ENCODE measurements around the gene TTYH3. TPM values are rescaled to one million over a fixed set of nuclear protein-coding genes. Genes with fewer than 3 reads are reported as not detected.

TTYH3 gene
- total RNA-seq, 1 experiment from 2014 or later = 122 TPM

DNA sequence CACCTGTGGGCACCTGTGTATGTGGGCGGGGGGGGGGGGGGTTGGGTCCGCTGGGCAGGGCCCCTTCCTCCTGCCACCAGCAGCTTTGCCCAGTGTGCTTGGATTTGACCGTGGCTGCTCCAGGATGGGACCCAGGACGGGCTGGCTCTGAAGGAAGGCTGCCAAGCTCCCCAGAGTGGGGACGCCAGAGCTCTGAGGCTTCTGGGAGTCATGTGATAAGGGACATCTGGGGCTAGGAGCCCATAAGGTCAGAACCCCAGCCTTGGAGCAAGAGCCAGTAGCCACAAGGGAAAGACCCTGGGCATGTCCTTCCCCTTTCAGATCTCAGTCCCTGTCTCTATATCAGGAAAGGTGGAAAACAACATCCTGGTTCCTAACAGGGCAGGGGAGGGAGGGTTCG lies 34.4 kb downstream of the TTYH3 start:
- WGBS (ENCODE audit: extremely low coverage, insufficient read length, low lambda C conversion rate) = no CpG with 5 or more reads among the region's 6 CpGs
- H2BK120ac ChIP-seq (ENCODE audit: low read depth, low read length, poor library complexity, severe bottlenecking) = no peak overlapping the region

More for the DNA sequence above, 34.4 kb downstream of the TTYH3 start:
- Histone ChIP-seq H3K23me2 (ENCODE audit: insufficient read length, low read depth, low read length, poor library complexity, severe bottlenecking) (no peaks in the 10 kb centered on the region), H4K91ac (ENCODE audit: insufficient read length, low read depth, low read length) (no peak overlapping the region), H3T11ph (ENCODE audit: low read length) (no peak overlapping the region), H3K56ac (ENCODE audit: insufficient read length, low read depth, low read length) (no peak overlapping the region), H3K23ac (ENCODE audit: insufficient read length, low read depth, low read length) (no peak overlapping the region), H3K9ac (ENCODE audit: extremely low read depth, insufficient read length, low read length) (no peak overlapping the region), H3K4me1 (ENCODE audit: insufficient read depth, low read length) (no peaks in the 10 kb centered on the region; the same call in 1 of the 2 replicates), H2BK12ac (ENCODE audit: insufficient read length, low read depth, low read length) (no peak overlapping the region), H3K27ac (ENCODE audit: insufficient read length, low read depth, low read length) (no peak overlapping the region), H4K5ac (ENCODE audit: insufficient read length, low read depth, low read length) (no peak overlapping the region), H2AFZ (ENCODE audit: low read length) (no peak overlapping the region), H3K27me3 (ENCODE audit: insufficient read depth, low read length) (no peaks in the 10 kb centered on the region; the same call in 1 of the 2 replicates), H3K79me1 (ENCODE audit: insufficient read depth, low read depth, low read length, poor library complexity, severe bottlenecking) (no peaks in the 10 kb centered on the region), H2BK5ac (ENCODE audit: insufficient read length, low read length) (no peak overlapping the region), H2BK15ac (ENCODE audit: low read depth, low read length) (no peak overlapping the region), H3K9me3 (ENCODE audit: control insufficient read depth, low read depth, low read length) (no peaks in the 10 kb centered on the region), H3K14ac (ENCODE audit: insufficient read depth, low read length) (no peak overlapping the region), H4K8ac (replicated peaks; ENCODE audit: insufficient read length, low read depth, low read length) (no peak overlapping the region), H2AK5ac (ENCODE audit: insufficient read length, low read length) (no peak overlapping the region), H3K79me2 (ENCODE audit: insufficient read depth, low read length) (no peaks in the 10 kb centered on the region), H3K18ac (ENCODE audit: insufficient read length, low read depth, low read length) (no peak overlapping the region), H2BK20ac (ENCODE audit: low read depth, low read length, poor library complexity, severe bottlenecking) (no peak overlapping the region), H3K4me2 (ENCODE audit: insufficient read depth, insufficient read length, low read length) (no peak overlapping the region), H3K4ac (ENCODE audit: low read depth, low read length) (no peak overlapping the region), H4K20me1 (ENCODE audit: control insufficient read depth, insufficient read depth, insufficient read length) (no peaks in the 10 kb centered on the region)
- Mint-ChIP-seq H3K4me1 (peaks cover 5 to 14% of the 10 kb centered on the region in 2 experiments; a peak in 2 of 4 replicates), H3K27me3 (ENCODE audit: low read depth) (peaks cover 44% of the 10 kb centered on the region), H3K36me3 (ENCODE audit: insufficient read depth in 1 of 3, low read depth in 3 of 3) (peaks cover 2 to 12% (median 7%) of the 10 kb centered on the region in 3 experiments; a peak in 6 of 7 replicates), H3K27ac (no peak overlapping the region), H3K9me3 (peaks cover 2 to 5% of the 10 kb centered on the region in 2 experiments; a peak in 3 of 5 replicates), H3K4me3 (no peak overlapping the region)
- TF ChIP-seq, protein P1, sequence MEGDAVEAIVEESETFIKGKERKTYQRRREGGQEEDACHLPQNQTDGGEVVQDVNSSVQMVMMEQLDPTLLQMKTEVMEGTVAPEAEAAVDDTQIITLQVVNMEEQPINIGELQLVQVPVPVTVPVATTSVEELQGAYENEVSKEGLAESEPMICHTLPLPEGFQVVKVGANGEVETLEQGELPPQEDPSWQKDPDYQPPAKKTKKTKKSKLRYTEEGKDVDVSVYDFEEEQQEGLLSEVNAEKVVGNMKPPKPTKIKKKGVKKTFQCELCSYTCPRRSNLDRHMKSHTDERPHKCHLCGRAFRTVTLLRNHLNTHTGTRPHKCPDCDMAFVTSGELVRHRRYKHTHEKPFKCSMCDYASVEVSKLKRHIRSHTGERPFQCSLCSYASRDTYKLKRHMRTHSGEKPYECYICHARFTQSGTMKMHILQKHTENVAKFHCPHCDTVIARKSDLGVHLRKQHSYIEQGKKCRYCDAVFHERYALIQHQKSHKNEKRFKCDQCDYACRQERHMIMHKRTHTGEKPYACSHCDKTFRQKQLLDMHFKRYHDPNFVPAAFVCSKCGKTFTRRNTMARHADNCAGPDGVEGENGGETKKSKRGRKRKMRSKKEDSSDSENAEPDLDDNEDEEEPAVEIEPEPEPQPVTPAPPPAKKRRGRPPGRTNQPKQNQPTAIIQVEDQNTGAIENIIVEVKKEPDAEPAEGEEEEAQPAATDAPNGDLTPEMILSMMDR (conservative IDR thresholded peaks at IDR 0.05) = no peak
- DNase-seq = no peak
